ENCODE data around the gene CLEC4D. TPM values are rescaled to one million over a fixed set of nuclear protein-coding genes. Genes with fewer than 3 reads are reported as not detected.
"Not testable (repeated sequence)": the region's sequence is repeated elsewhere in the genome, so short reads cannot be mapped to it uniquely, and the experiment has no call there.

Gene CLEC4D
- total RNA-seq, 1 donor from 2014 or later: 0.14 TPM

- not testable (repeated sequence) for H3K4me1 Mint-ChIP-seq (ENCODE audit: low read depth); H3K9me3 Mint-ChIP-seq (ENCODE audit: low read depth); H3K36me3 Mint-ChIP-seq (ENCODE audit: insufficient read depth); H3K4me3 Mint-ChIP-seq (ENCODE audit: low read depth); H3K27ac Mint-ChIP-seq; DNase-seq (ENCODE audit: low spot score, unreplicated experiment)
- TF ChIP-seq CTCF (IDR thresholded peaks at IDR 0.05; ENCODE audit: unreplicated experiment): peak; percentile 51
- H3K27me3 Mint-ChIP-seq: peaks cover 54% of the 10 kb centered on the region
These were observed 24.5 kb downstream of the CLEC4D start for GRCh38 chr12:8537820-8538219.

- Mint-ChIP-seq H3K27ac (peak within 1 kb of the TSS; percentile 11), H3K27me3 (peaks cover 49% of the 10 kb centered on the region)
- H3K4me1 Mint-ChIP-seq (ENCODE audit: low read depth); H3K9me3 Mint-ChIP-seq (ENCODE audit: low read depth); H3K4me3 Mint-ChIP-seq (ENCODE audit: low read depth); H3K36me3 Mint-ChIP-seq (ENCODE audit: insufficient read depth); DNase-seq (ENCODE audit: low spot score, unreplicated experiment): not testable (repeated sequence)
These were observed 27.5 kb downstream of the CLEC4D start, which contains the start of gene CLEC4E for GRCh38 chr12:8540831-8541230. Gene CLEC4E (minus strand): TSS chr12:8540905. CDS start chr12:8540797, 108 bp downstream.

DNA sequence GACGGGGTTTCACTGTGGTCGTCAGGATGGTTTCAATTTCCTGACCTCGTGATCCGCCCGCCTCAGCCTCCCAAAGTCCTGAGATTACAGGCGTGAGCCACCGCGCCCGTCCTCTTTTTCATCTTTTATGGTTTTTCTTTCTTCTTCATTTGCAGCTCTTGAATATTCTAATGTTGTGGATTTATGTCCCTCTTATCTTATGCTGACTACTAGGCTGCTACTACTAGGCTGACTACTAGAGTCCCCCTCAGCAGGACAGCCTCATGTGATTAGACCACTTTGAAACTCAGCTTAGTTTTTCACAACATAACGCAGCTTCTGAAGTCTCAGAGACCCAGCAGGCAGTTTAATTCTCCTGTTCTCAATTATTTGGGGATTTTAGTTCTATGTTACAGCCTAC lies 28.3 kb downstream of the CLEC4D start:
- Mint-ChIP-seq H3K27me3 (peaks cover 50% of the 10 kb centered on the region), H3K27ac (no peak overlapping the region), H3K9me3 (ENCODE audit: low read depth) (peaks cover 5% of the 10 kb centered on the region), H3K4me3 (ENCODE audit: low read depth) (no peak overlapping the region), H3K4me1 (ENCODE audit: low read depth) (peaks cover 3% of the 10 kb centered on the region), H3K36me3 (ENCODE audit: insufficient read depth) (no peaks in the 10 kb centered on the region)
- no peak for DNase-seq (ENCODE audit: low spot score, unreplicated experiment)
- no peak for TF ChIP-seq CTCF (IDR thresholded peaks at IDR 0.05; ENCODE audit: unreplicated experiment)

- Mint-ChIP-seq H3K9me3 (ENCODE audit: low read depth) (no peaks in the 10 kb centered on the region), H3K4me1 (ENCODE audit: low read depth) (peaks cover 3% of the 10 kb centered on the region), H3K27me3 (peaks cover 56% of the 10 kb centered on the region), H3K4me3 (ENCODE audit: low read depth) (no peak overlapping the region), H3K36me3 (ENCODE audit: insufficient read depth) (no peaks in the 10 kb centered on the region), H3K27ac (no peak overlapping the region)
- DNase-seq (ENCODE audit: low spot score, unreplicated experiment): peak; percentile 84
- TF ChIP-seq CTCF (IDR thresholded peaks at IDR 0.05; ENCODE audit: unreplicated experiment): peak; percentile 100
These were observed 31.0 kb downstream of the CLEC4D start for GRCh38 chr12:8544295-8544694.

- Mint-ChIP-seq H3K36me3 (ENCODE audit: insufficient read depth) (no peaks in the 10 kb centered on the region), H3K9me3 (ENCODE audit: low read depth) (no peaks in the 10 kb centered on the region), H3K4me1 (ENCODE audit: low read depth) (no peaks in the 10 kb centered on the region), H3K4me3 (ENCODE audit: low read depth) (no peak overlapping the region), H3K27me3 (peaks cover 46% of the 10 kb centered on the region), H3K27ac (no peak overlapping the region)
- DNase-seq (ENCODE audit: low spot score, unreplicated experiment): no peak
- no peak for TF ChIP-seq CTCF (IDR thresholded peaks at IDR 0.05; ENCODE audit: unreplicated experiment)
These were observed 33.3 kb downstream of the CLEC4D start for GRCh38 chr12:8546591-8546990.

GRCh38 chr12:8547645-8548044 lies 34.3 kb downstream of the CLEC4D start:
- TF ChIP-seq CTCF (IDR thresholded peaks at IDR 0.05; ENCODE audit: unreplicated experiment): no peak
- Mint-ChIP-seq H3K9me3 (ENCODE audit: low read depth) (no peaks in the 10 kb centered on the region), H3K27ac (no peak overlapping the region), H3K4me3 (ENCODE audit: low read depth) (no peak overlapping the region), H3K4me1 (ENCODE audit: low read depth) (no peaks in the 10 kb centered on the region), H3K27me3 (peaks cover 52% of the 10 kb centered on the region), H3K36me3 (ENCODE audit: insufficient read depth) (no peaks in the 10 kb centered on the region)
- DNase-seq (ENCODE audit: low spot score, unreplicated experiment): no peak
